Epithelial cell of esophagus (primary cell): ENCODE results near the gene MCC.
A peak's percentile ranks its signal among the peaks of the same experiment; 100 is the strongest.

Experiments used
- DNase-seq: peaks from one replicate; pipeline ENCODE4 v3.0.0; 2010; ENCODE audit warnings: low read depth
- H3K4me3 ChIP-seq: 2 replicates; pipeline ENCODE4 v1.5.1; 2011; ENCODE audit warnings: mild to moderate bottlenecking, low read length, control low read depth
- CTCF ChIP-seq: IDR thresholded peaks from 2 replicates; pipeline ENCODE4 v1.5.1; 2011; ENCODE audit warnings: low read depth, mild to moderate bottlenecking, low read length, control low read depth, inconsistent platforms; ENCODE audit not compliant: insufficient read depth; ENCODE audit errors: missing control alignments

The MCC gene

GRCh38 chr5:113271745-113272454 is 216.4 kb downstream of the MCC start:
- H3K4me3 ChIP-seq, result no peak overlapping the region
- TF ChIP-seq CTCF, result no peak
- no peak for DNase-seq

- peak; percentile 89 for DNase-seq
- H3K4me3 ChIP-seq, result no peak overlapping the region
- TF ChIP-seq CTCF, result no peak
These were observed 217.2 kb downstream of the MCC start for GRCh38 chr5:113271015-113271414.

- peak; percentile 26 for DNase-seq
- H3K4me3 ChIP-seq, result no peak overlapping the region
- no peak for TF ChIP-seq CTCF
These were observed 218.2 kb downstream of the MCC start for GRCh38 chr5:113270086-113270485.

GRCh38 chr5:113269023-113269997 is 218.9 kb downstream of the MCC start:
- no peak overlapping the region for H3K4me3 ChIP-seq
- DNase-seq, result no peak
- TF ChIP-seq CTCF, result no peak

- peak; percentile 68 for DNase-seq
- no peak for TF ChIP-seq CTCF
- no peak overlapping the region for H3K4me3 ChIP-seq
These were observed 220.0 kb downstream of the MCC start for GRCh38 chr5:113268232-113268631.

GRCh38 chr5:113267361-113267900 is 220.8 kb downstream of the MCC start:
- DNase-seq, result peak; percentile 61
- H3K4me3 ChIP-seq, result no peak overlapping the region
- no peak for TF ChIP-seq CTCF
